Activated CD8-positive, alpha-beta memory T cell treated with anti-CD3 and anti-CD28 coated beads, Interleukin-2, amount 50 U/mL, for 4 hours (primary cell): ENCODE measurements around the gene OR5L1.

Source experiments
- DNase-seq: peaks from one replicate; pipeline ENCODE4 v3.0.0-alpha.2; 2020

The OR5L1 gene

DNA sequence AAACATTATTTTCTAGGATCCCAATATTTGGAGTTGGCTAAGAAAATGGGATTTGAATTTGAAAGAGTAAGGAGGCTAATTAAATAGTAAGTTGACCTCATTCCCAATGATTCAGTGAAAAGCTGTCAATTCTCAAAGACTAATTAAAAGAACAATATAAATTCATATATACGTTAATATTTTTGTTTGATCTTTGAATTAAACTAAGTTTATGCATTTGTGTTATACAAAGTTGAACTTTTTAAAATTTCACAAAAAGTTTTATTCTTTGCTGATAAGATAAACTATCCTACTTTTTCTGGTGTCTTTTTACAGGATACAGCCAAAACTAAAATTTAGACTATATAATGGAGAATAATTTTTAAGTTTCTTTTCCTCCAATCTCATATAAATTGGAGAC is at the start of gene OR5L1:
Gene OR5L1, plus strand, starts transcription at position 301 of the 400 bp plus-strand sequence. CDS start 100 bp downstream, outside the sequence.
- no peak for DNase-seq

DNA sequence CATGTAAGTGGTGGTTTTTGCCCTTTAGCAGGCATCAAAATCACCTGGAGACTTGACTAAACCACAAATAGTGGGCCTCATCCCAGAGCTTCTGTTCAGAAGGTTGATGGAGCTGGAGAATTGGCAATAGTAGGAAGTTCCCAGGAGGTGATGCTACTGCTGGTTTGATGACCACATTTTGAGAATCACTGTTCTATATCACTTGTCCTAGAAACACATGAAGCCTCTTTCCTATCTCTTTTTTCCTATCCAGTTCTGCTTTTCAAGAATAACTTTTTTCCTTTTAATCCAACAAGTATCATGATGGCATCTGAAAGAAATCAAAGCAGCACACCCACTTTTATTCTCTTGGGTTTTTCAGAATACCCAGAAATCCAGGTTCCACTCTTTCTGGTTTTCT is 38.0 kb upstream of the OR5L1 start, which contains the start of gene OR5D13:
Gene OR5D13, plus strand, starts transcription at position 301 of the 400 bp plus-strand sequence. Its CDS starts 0 bp downstream, at position 301.
- DNase-seq, result no peak

DNA sequence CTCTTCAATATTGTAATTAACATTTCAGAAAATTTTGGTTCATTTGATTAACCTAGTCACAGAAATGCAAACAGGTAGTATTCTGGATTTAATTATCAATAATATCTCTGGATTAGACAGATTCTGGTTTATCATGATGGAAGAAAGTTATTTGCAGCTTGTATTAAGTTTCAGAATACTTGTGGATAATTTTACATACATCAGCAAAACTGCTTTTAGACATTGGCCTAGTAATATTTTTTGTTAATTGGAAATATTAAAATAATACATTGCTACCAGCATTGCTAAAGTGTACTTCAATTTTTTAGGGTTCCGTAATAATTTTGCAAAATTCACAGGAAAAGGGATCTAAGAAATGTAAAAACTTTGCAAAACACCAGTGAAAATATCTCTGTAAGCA is 19.6 kb upstream of the OR5L1 start:
- DNase-seq, result no peak

DNA sequence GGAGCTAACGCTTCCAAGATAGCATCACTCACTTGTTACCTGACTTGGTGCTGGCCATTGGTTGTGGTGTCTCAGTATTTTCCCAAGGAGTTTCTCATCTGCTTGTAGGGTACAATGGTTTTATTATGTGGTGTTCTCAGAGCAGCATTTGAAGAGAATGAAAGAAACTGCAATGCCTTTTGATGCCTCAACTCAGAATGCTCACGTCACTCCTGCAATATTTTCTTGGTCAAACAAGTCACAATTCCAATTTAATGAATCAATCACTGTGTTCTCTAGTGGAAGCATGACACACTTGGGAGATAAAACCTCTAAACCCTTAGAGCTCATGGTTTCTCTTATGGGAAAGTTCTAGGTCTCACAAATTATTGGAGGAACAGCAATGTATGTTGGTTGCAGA is 17.8 kb upstream of the OR5L1 start:
- DNase-seq, result no peak

DNA sequence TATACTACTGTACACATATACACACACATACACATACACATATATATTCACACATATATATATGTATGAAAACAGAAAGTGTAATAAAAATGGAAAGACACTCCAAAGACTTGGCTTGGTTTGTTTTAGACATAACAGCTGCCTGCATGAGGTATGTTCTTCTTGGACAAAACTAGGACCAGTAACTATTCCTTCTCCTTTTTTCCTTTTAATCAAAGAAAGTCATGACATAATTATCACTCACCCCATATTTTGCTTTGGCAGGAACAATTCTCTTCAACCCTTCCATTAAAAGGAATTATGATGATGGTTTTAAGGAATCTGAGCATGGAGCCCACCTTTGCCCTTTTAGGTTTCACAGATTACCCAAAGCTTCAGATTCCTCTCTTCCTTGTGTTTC is 15.9 kb upstream of the OR5L1 start, which contains the start of gene OR5D14:
Gene OR5D14, plus strand, starts transcription at position 301 of the 400 bp plus-strand sequence. Its CDS starts 0 bp downstream, at position 301.
- DNase-seq, result no peak

DNA sequence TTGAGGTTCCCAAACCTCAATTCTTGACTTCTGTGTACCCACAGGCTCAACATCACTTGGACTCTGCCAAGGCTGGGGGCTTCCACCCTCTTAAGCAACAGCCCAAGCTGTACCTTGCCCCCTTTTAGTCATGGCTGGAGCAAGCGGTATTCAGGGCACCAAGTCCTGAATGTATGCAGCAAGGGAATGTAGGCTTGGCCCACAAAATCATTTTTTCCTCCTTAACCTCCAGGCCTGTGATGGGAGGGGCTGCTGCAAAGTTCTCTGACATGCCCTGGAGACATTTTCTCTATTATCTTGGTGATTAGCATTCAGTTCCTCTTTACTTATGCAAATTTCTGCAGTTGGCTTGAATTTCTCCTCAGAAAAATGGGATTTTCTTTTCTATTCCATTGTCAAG is 4.9 kb upstream of the OR5L1 start:
- no peak for DNase-seq

DNA sequence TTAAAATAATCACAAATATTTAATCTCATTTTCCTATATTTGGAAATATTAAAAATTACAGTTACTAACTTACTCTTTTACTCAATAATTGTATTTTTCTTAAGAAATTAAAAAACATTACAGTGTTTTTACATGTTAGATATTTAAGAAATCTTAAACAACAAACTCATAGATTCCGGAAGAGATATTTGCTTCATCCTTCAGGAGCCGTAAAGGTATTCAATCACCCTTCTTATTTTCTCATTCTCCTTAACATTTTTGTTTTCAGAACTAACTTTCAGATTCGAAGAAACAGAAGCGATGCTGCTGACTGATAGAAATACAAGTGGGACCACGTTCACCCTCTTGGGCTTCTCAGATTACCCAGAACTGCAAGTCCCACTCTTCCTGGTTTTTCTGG is 8.2 kb downstream of the OR5L1 start, which contains the start of gene OR5D18:
Gene OR5D18, plus strand, starts transcription at position 301 of the 400 bp plus-strand sequence. Its CDS starts 0 bp downstream, at position 301.
- no peak for DNase-seq

DNA sequence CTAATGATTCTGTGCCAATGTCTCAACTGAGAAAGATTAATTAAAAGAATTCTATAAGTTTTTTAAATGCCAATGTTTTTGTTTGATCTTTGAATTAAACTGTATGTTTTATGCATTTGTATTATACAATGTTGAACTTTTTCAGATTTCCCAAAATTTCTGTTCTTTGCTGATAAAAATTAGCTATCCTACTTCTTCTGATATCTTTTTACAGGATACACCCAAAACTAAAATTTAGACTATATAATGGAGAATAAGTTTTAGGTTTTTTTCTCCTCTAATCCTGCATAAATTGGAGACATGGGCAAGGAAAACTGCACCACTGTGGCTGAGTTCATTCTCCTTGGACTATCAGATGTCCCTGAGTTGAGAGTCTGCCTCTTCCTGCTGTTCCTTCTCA is 15.8 kb downstream of the OR5L1 start, which contains the start of gene OR5L2:
Gene OR5L2, plus strand, starts transcription at position 301 of the 400 bp plus-strand sequence. Its CDS starts 0 bp downstream, at position 301.
- DNase-seq, result no peak

DNA sequence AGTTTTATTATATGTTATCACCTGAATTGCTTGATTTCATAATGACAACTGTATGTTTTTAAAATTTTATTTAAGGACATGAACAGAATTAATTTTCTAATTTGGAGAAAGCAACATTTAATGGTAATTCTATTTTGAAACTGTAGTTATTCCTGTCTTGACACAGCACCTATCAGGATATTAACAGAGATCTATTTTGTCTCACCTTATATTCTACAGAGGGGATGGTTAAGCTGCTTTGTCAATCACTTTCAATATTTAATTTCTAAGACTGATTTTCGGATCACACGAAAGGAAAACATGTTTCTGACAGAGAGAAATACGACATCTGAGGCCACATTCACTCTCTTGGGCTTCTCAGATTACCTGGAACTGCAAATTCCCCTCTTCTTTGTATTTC is 27.3 kb downstream of the OR5L1 start, which contains the start of gene OR5D16:
Gene OR5D16, plus strand, starts transcription at position 301 of the 400 bp plus-strand sequence. Its CDS starts 0 bp downstream, at position 301.
- no peak for DNase-seq

DNA sequence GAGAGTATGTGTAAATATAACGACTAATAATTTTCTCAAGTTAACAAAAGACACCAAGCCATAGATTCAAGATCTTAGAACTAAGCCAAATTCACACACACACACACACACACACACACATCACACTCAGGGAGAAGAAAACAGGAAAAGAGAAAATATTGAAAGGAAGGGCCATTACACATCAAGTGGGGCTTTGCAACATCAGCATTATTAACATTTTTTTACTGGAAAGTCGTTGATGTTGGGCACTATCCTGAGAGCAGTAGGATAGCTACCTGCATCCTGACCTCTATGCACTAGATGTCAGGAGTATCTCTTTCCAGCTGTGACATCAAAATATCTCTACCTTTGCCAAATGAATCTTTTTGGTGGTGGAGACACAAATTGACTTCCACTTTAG is 36.3 kb downstream of the OR5L1 start:
- DNase-seq, result no peak

DNA sequence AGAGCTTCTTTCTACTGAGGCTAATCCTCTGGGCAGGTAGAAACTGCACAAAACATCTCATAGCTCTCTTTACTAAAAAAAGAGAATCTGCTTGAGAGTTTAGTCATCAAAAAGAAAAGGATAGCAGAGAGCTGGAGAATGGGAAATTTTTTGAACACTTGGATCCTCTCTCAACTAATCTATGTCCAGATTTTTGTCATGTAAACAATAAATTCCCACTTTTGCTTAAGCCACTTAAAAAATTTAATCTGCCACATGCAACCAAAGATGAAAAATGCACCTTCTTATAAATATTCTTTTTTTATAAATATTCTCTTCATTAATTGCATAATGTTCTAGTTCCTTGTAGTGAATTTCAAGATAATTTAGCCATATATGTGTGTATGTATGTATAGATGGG is 37.9 kb downstream of the OR5L1 start:
- no peak for DNase-seq

DNA sequence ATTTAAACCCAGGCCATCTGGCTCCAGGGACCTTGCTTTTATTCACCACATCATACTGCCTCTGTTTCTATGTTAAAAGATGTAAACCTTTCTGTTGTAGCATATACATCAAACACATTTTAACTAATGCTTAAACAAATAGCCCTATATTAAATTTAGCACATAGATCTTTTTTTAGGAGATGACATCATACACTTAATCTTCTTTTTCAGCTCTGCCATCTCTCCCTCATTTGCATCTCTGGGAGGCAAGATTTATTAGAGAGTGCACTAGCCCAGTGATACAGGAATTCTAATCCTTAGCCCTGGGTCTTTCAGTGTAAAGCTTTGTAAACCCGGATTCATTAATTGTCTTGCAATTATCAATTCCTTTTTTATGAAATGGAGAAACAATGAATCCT is 41.0 kb downstream of the OR5L1 start:
- DNase-seq, result no peak

DNA sequence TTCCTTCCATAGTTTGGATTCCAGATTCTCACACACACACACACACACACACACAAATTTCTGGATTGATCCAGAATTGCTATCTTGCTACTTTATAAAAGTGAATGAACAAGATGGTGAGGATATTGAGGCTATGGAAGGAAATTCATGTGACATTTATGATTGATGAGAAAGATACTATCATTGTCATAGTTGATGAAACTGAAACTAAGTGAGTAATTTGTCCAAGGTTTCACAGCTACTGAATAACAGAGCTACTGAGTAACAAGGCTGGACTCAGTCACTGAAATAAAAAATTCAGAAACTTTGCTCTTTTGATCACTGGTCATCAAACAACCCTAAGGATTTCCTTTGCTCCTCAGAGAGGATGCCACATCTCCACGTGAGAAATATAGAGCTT is 43.5 kb downstream of the OR5L1 start:
- DNase-seq, result no peak
